ENCODE measurements around the gene LRCH1. TPM values are rescaled to one million over a fixed set of nuclear protein-coding genes. Genes with fewer than 3 reads are reported as not detected.

Gene LRCH1
- total RNA-seq, 2 experiments from 2014 or later: 16.7 to 27.8 TPM

- no peaks in the 10 kb centered on the region for H3K9me3 ChIP-seq (ENCODE audit: low read length)
- H3K79me2 ChIP-seq (ENCODE audit: insufficient read depth, low read depth, low read length): peaks cover 91% of the 10 kb centered on the region
- no peaks in the 10 kb centered on the region for H3K9me2 ChIP-seq (ENCODE audit: insufficient read depth, low read length)
- POLR2A ChIA-PET: interaction anchor here (1.0 to 5.2 kb wide), 6 partner anchors 10 to 53 kb away, joined by 4 to 33 read pairs (median 5); no protein-coding TSS in a partner anchor
- H3K4me1 ChIP-seq (ENCODE audit: insufficient read depth, low read length, poor library complexity, severe bottlenecking): peaks cover 35% of the 10 kb centered on the region
- CTCF ChIA-PET (ENCODE audit: unreplicated experiment): interaction anchor here (2.4 kb wide), 1 partner anchor 10 kb away, joined by 9 read pairs; no protein-coding TSS in a partner anchor
- intact Hi-C loops (cut with micrococcal nuclease; ENCODE audit: unreplicated experiment): no loop called here
- no TSS peak for BruUV-seq (replicated peaks)
- no peak overlapping the region for H3K4me3 ChIP-seq (ENCODE audit: low read depth, low read length, poor library complexity, severe bottlenecking)
- no peak for DNase-seq (ENCODE audit: low spot score)
- TF ChIP-seq EZH2phosphoT487 (IDR thresholded peaks at IDR 0.05; ENCODE audit: borderline replicate concordance, low read depth, low read length) (no peak), CTCF (conservative IDR thresholded peaks at IDR 0.05; ENCODE audit: low read length) (no peak)
- no peak overlapping the region for H2AFZ ChIP-seq (ENCODE audit: low read length)
- H3K4me2 ChIP-seq (ENCODE audit: low read length): no peak overlapping the region
- no peak overlapping the region for H3K27ac ChIP-seq (ENCODE audit: low read depth, low read length, poor library complexity, severe bottlenecking)
- H3K36me3 ChIP-seq (ENCODE audit: insufficient read depth, low read length): no peaks in the 10 kb centered on the region
- H4K20me1 ChIP-seq (ENCODE audit: insufficient read depth, low read length): peaks cover 17% of the 10 kb centered on the region
These were observed 59.3 kb downstream of the LRCH1 start for GRCh38 chr13:46612267-46612666.

- no peak for DNase-seq (ENCODE audit: low spot score)
- no peak overlapping the region for H3K27ac ChIP-seq (ENCODE audit: low read depth, low read length, poor library complexity, severe bottlenecking)
- H3K4me3 ChIP-seq (ENCODE audit: low read depth, low read length, poor library complexity, severe bottlenecking): no peak overlapping the region
- no peak overlapping the region for H2AFZ ChIP-seq (ENCODE audit: low read length)
- no peaks in the 10 kb centered on the region for H3K9me2 ChIP-seq (ENCODE audit: insufficient read depth, low read length)
- POLR2A ChIA-PET: interaction anchor here (0.6 to 5.2 kb wide), 6 partner anchors 8 to 101 kb away, joined by 3 to 33 read pairs (median 4); no protein-coding TSS in a partner anchor
- H3K9me3 ChIP-seq (ENCODE audit: low read length): no peaks in the 10 kb centered on the region
- TF ChIP-seq CTCF (conservative IDR thresholded peaks at IDR 0.05; ENCODE audit: low read length) (no peak), EZH2phosphoT487 (IDR thresholded peaks at IDR 0.05; ENCODE audit: borderline replicate concordance, low read depth, low read length) (no peak)
- intact Hi-C loops (cut with micrococcal nuclease; ENCODE audit: unreplicated experiment): no loop called here
- H3K4me1 ChIP-seq (ENCODE audit: insufficient read depth, low read length, poor library complexity, severe bottlenecking): peaks cover 35% of the 10 kb centered on the region
- H3K4me2 ChIP-seq (ENCODE audit: low read length): no peak overlapping the region
- H3K79me2 ChIP-seq (ENCODE audit: insufficient read depth, low read depth, low read length): peaks cover 91% of the 10 kb centered on the region
- H4K20me1 ChIP-seq (ENCODE audit: insufficient read depth, low read length): peaks cover 13% of the 10 kb centered on the region; the same call in 1 of the 2 replicates
- CTCF ChIA-PET (ENCODE audit: unreplicated experiment): no interaction called here
- BruUV-seq (replicated peaks): no TSS peak
- no peaks in the 10 kb centered on the region; the same call in 1 of the 2 replicates for H3K36me3 ChIP-seq (ENCODE audit: insufficient read depth, low read length)
These were observed 60.6 kb downstream of the LRCH1 start for GRCh38 chr13:46613409-46614049.

- peaks cover 33% of the 10 kb centered on the region for H3K4me1 ChIP-seq (ENCODE audit: insufficient read depth, low read length, poor library complexity, severe bottlenecking)
- BruUV-seq (replicated peaks): no TSS peak
These were observed 61.6 kb downstream of the LRCH1 start for GRCh38 chr13:46614582-46614981.

More at GRCh38 chr13:46614582-46614981, 61.6 kb downstream of the LRCH1 start:
- ChIA-PET CTCF (ENCODE audit: unreplicated experiment) (no interaction called here), POLR2A (interaction anchor here (1.3 kb wide), 1 partner anchor 10 kb away, joined by 4 read pairs; no protein-coding TSS in a partner anchor)
- peaks cover 91% of the 10 kb centered on the region for H3K79me2 ChIP-seq (ENCODE audit: insufficient read depth, low read depth, low read length)
- H3K27ac ChIP-seq (ENCODE audit: low read depth, low read length, poor library complexity, severe bottlenecking): no peak overlapping the region
- H3K9me2 ChIP-seq (ENCODE audit: insufficient read depth, low read length): no peaks in the 10 kb centered on the region
- peaks cover 8% of the 10 kb centered on the region; the same call in 1 of the 2 replicates for H4K20me1 ChIP-seq (ENCODE audit: insufficient read depth, low read length)
- no peak for TF ChIP-seq EZH2phosphoT487 (IDR thresholded peaks at IDR 0.05; ENCODE audit: borderline replicate concordance, low read depth, low read length)
- TF ChIP-seq CTCF (conservative IDR thresholded peaks at IDR 0.05; ENCODE audit: low read length): no peak
- DNase-seq (ENCODE audit: low spot score): no peak
- no peaks in the 10 kb centered on the region; the same call in 1 of the 2 replicates for H3K36me3 ChIP-seq (ENCODE audit: insufficient read depth, low read length)
- no peak overlapping the region for H3K4me2 ChIP-seq (ENCODE audit: low read length)
- H2AFZ ChIP-seq (ENCODE audit: low read length): no peak overlapping the region
- no peaks in the 10 kb centered on the region for H3K9me3 ChIP-seq (ENCODE audit: low read length)
- H3K4me3 ChIP-seq (ENCODE audit: low read depth, low read length, poor library complexity, severe bottlenecking): no peak overlapping the region
- intact Hi-C loops (cut with micrococcal nuclease; ENCODE audit: unreplicated experiment): no loop called here
